22Rv1 (cell line): ENCODE measurements around the gene MYL5.

ENCODE experiments used
- H3K27ac ChIP-seq: fragments of 450-650 bp; 2 replicates; pipeline ENCODE4 v1.5.1; 2017
- CTCF ChIP-seq: fragments of 450-650 bp; IDR thresholded peaks from 2 replicates; pipeline ENCODE4 v1.5.1; 2017; ENCODE audit warnings: mild to moderate bottlenecking
- ZFX ChIP-seq: fragments of 450-650 bp; IDR thresholded peaks from 2 replicates; pipeline ENCODE4 v1.6.1; 2017; ENCODE audit warnings: antibody characterized with exemption, borderline replicate concordance

The MYL5 gene

GRCh38 chr4:661231-661630 lies 13.1 kb upstream of the MYL5 start:
- H3K27ac ChIP-seq: no peak overlapping the region
- no peak for TF ChIP-seq ZFX
- TF ChIP-seq CTCF: no peak

DNA sequence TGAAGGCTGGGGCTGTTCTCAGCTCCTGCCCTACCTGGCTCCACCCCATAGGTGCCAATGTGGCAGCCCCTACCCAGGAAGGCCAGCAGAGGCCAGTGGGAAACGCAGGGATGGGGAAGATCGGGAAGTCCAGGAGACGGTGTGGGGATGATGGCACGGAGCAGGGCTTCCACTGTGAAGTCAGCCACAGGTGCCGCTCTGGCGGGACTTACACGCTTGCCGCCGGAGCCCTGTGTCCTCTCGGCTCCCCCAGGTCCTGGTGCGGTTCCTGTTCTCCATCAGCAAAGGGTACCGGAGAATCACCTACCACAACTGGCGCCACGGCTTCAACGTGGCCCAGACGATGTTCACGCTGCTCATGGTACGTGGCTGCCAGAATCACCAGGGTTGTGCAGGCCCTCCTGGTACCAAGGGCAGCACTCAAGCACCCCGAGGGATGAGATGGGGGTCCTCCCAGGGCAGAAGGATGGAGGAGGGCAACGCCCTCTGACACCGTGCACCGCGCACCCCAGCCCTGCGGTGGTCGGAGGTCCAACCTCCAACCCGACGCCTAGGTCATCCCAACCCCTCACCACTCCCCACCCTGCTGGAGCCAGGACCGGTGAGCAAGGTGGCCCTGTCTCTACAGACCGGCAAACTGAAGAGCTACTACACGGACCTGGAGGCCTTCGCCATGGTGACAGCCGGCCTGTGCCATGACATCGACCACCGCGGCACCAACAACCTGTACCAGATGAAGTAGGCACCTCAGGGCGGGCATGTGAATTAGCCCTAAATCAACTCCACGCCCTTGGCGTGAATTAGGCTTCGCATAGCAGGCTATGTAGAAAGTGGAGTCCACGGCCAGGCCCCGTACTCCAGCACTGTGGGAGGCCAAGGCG lies 12.2 kb upstream of the MYL5 start:
- no peak overlapping the region for H3K27ac ChIP-seq
- no peak for TF ChIP-seq CTCF
- no peak for TF ChIP-seq ZFX

- H3K27ac ChIP-seq: peak overlapping the region; percentile 76
- TF ChIP-seq CTCF (no peak), ZFX (no peak)
These were observed 11.3 kb upstream of the MYL5 start for GRCh38 chr4:663046-663437.

DNA sequence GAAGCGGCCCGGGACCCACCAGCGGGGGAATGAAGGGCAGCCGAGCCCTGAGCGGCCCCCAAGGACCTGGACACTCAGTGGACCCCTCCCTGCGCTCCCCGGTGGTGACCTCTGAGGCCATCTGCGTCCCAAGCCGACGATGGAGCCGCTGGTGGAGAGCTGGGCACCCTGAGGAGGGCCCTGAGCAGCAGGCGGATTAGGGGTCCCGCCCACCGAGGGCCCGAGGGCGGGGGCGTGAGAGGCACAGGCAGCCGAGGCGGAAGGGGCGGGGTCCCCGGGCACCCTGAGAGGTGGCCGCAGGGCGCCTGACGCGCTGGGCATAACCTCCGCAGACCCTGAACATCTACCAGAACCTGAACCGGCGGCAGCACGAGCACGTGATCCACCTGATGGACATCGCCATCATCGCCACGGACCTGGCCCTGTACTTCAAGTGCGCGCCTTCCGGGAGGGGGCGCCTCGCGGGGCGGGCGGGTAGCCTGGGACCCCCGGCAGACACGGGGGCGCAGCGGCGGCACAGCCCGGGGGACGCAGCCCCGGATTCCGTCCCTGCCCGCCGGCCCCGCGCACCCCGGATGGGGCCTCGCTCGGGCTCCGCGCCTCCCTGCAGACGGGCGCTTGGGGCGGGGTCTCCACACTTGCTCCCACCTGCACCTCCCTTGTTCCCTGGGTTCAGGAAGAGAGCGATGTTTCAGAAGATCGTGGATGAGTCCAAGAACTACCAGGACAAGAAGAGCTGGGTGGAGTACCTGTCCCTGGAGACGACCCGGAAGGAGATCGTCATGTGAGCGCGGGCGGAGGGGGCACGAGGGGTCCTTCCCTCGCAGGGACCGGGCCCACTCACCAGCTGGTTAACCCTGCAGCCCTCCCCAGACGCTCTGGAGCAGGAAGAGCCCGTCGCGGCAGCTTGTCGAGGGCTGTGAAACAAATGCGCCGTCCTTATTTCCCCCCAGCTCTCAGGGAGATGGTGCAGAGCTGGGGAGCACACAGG lies 10.6 kb upstream of the MYL5 start:
- peak overlapping the region; percentile 76 for H3K27ac ChIP-seq
- TF ChIP-seq CTCF (peak; percentile 63), ZFX (no peak)

- H3K27ac ChIP-seq: no peak overlapping the region; the same call in 1 of the 2 replicates
- TF ChIP-seq CTCF (no peak), ZFX (no peak)
These were observed 9.6 kb upstream of the MYL5 start for GRCh38 chr4:664713-665231.

DNA sequence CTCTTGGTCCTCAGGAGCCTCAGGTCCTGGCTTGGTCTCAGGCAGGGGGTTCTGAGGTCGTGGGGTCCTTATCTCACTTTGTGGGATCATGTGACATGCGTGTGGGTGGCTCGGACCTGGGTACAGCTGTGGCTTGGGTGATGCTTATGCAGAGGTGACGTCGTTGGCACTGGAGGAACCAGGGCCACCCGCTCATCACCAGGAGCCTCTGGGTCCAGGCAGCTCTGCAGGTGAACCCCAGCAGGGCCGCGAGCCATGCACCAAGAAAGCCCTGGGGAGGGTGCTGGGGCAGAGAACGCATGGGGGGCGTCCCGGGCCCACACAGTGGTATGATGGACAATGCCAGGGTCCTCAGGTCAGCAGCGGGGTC lies 9.0 kb upstream of the MYL5 start:
- H3K27ac ChIP-seq: no peak overlapping the region
- TF ChIP-seq CTCF: no peak
- no peak for TF ChIP-seq ZFX
